Measurements from ENCODE around the gene HAT1. TPM values are rescaled to one million over a fixed set of nuclear protein-coding genes. Genes with fewer than 3 reads are reported as not detected.
A peak's percentile ranks its signal among the peaks of the same experiment; 100 is the strongest.
"Not testable (repeated sequence)": the region's sequence is repeated elsewhere in the genome, so short reads cannot be mapped to it uniquely, and the experiment has no call there.

Gene HAT1
- total and polyA plus RNA-seq, 12 donors, result 6.2 to 45.5 (median 36.6) TPM

DNA sequence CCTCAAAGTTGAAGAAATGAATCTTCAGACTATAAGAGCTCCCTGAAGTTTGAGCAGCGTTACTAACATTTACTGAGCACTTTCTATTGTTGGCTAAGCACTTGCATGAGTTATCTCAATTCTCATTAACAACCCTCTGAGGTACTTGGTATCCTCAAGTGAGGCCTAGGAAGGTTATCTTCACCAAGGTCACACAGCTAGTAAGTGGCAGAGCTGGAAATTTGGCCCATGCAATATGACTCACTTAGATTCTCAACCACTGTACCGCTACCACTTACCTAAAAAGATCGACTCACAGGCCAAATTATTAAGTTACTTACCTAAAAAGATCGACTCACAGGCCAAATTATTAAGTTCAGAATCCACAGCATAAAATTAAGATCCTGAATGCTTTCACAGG lies 68.8 kb downstream of the HAT1 start:
- 59 to 74% methylated on average over 4 of the region's 4 CpGs for WGBS, 2 donors

DNA sequence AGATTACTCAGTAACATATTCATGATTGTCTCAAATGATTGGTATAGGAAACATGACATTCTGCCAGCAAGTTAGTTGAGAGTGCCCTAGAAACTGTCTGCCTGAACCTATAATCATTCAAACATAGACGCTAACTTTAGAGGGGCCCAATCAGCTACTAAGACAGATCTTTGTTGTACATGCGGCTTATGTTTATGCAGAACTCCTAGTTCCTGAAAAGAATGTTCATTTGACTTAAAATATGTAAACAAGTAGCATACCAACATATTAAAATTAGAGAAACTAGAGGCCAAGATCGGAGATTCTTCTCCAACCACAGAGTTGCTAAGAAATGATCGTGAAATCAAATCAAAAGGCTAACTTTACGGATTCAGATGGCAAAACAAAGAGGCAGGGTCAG lies 73.3 kb downstream of the HAT1 start:
- Histone ChIP-seq H3K36me3 (no peaks in the 10 kb centered on the region), H3K4me3 (no peak overlapping the region), H3K4me1 (peaks cover 0 to 12% (median 9%) of the 10 kb centered on the region in 9 donors), H3K27me3 (peaks cover 0 to 3% (median 0%) of the 10 kb centered on the region in 7 donors), H3K9me3 (no peaks in the 10 kb centered on the region), H3K27ac (no peak overlapping the region)
- intact Hi-C loops (cut with DNase I), result no loop called here
- ATAC-seq, result no peak
- no peak for DNase-seq
- WGBS, 2 donors, result 93 to 94% methylated on average over 5 of the region's 5 CpGs
- no peak for TF ChIP-seq CTCF (IDR thresholded peaks at IDR 0.05)

More for the DNA sequence above, 68.8 kb downstream of the HAT1 start:
- peak in 3 of 8 donors; percentile 51 to 97 (median 86) for ATAC-seq
- no peak for DNase-seq
- no peak overlapping the region for H3K27ac ChIP-seq
- intact Hi-C loops (cut with DNase I), result no loop called here
- peaks cover 0 to 3% (median 0%) of the 10 kb centered on the region in 7 donors for H3K27me3 ChIP-seq
- peaks cover 0 to under 1% (median 0%) of the 10 kb centered on the region in 9 donors for H3K36me3 ChIP-seq
- H3K4me3 ChIP-seq, result no peak overlapping the region
- TF ChIP-seq CTCF (IDR thresholded peaks at IDR 0.05), result no peak
- no peaks in the 10 kb centered on the region for H3K4me1 ChIP-seq
- no peaks in the 10 kb centered on the region for H3K9me3 ChIP-seq

DNA sequence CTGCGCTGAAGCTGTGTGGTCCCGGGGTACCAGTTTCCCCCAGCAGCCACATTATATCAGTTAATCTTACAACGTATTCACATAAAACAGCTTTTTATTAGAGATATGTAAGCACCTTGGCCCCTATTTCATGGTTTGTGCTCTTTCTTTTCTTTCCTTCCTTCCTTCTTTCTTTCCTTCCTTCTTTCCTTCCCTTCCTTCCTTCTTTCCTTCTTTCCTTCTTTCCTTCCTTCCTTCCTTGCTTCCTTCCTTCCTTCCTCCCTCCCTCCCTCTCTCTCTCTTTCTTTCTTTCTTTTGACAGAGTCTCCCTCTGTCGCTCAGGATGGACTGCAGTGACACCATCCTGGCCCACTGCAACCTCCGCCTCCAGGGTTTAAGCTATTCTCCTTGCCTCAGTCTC lies 73.8 kb downstream of the HAT1 start:
- Histone ChIP-seq H3K4me1 (peaks cover 0 to 15% (median 9%) of the 10 kb centered on the region in 9 donors), H3K4me3 (no peak overlapping the region), H3K9me3 (no peaks in the 10 kb centered on the region), H3K27me3 (peaks cover 0 to 3% (median 0%) of the 10 kb centered on the region in 7 donors), H3K36me3 (no peaks in the 10 kb centered on the region), H3K27ac (no peak overlapping the region)
- ATAC-seq (no peak), DNase-seq (no peak)
- intact Hi-C loops (cut with DNase I), result no loop called here
- no peak for TF ChIP-seq CTCF (IDR thresholded peaks at IDR 0.05)
- 92 to 93% methylated on average over 5 of the region's 5 CpGs for WGBS, 2 donors

GRCh38 chr2:171997031-171997430 lies 74.8 kb downstream of the HAT1 start:
- H3K36me3 ChIP-seq; H3K9me3 ChIP-seq; H3K4me3 ChIP-seq; intact Hi-C loops (cut with DNase I); H3K27me3 ChIP-seq; H3K27ac ChIP-seq; DNase-seq; ATAC-seq: not testable (repeated sequence)
- H3K4me1 ChIP-seq, result peaks cover 0 to 15% (median 9%) of the 10 kb centered on the region in 9 donors
- WGBS, 2 donors, result 85 to 92% methylated on average over 5 of the region's 5 CpGs

DNA sequence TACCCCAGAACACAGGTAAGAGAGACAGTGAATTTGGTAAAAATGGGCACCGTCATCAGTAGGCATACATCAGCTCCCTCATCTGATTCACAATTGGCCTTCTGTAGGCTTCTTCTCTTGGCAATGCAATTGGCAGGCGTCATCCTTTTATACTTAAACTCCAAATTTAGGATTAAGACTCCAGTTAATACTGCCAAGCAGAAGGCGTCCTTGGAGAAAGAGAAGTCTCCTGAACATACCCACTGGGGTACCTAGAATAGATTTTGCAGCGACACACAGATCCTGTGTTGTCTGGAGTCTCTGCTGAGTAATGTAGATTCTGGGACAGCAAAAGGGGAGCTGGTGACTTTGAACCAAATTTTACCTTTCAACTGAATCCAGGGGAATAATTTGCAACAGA lies 76.9 kb downstream of the HAT1 start:
- peak overlapping the region in 2 of 10 donors; percentile 28 to 69 for H3K27ac ChIP-seq
- intact Hi-C loops (cut with DNase I), result no loop called here
- TF ChIP-seq CTCF (IDR thresholded peaks at IDR 0.05), result no peak

More for the DNA sequence above, 76.9 kb downstream of the HAT1 start:
- Histone ChIP-seq H3K4me3 (peak overlapping the region in 9 of 10 donors; percentile 64 to 88 (median 73)), H3K9me3 (no peaks in the 10 kb centered on the region), H3K27me3 (peaks cover 0 to 3% (median 0%) of the 10 kb centered on the region in 7 donors), H3K4me1 (peaks cover 0 to 15% (median 9%) of the 10 kb centered on the region in 9 donors), H3K36me3 (no peaks in the 10 kb centered on the region)
- ATAC-seq, result peak in 1 of 8 donors; percentile 15
- DNase-seq, result no peak
- WGBS, 2 donors, result 45 to 51% methylated on average over 4 of the region's 4 CpGs
